ENCODE results near the gene VPS50. TPM values are rescaled to one million over a fixed set of nuclear protein-coding genes. Genes with fewer than 3 reads are reported as not detected.

VPS50 gene
- total and polyA plus RNA-seq, 2 experiments from 2014 or later, result 11.9 to 30.9 TPM

- H3K9ac ChIP-seq, result no peak overlapping the region
- no peaks in the 10 kb centered on the region for H3K9me2 ChIP-seq (ENCODE audit: insufficient read depth)
- TF ChIP-seq EZH2 (IDR thresholded peaks at IDR 0.05; ENCODE audit: insufficient read depth, poor library complexity, severe bottlenecking) (no peak), EZH2phosphoT487 (IDR thresholded peaks at IDR 0.05; ENCODE audit: insufficient read depth, low read depth) (no peak)
- 0 out of 2 replicates have a peak overlapping the region, but pooled peaks have one; percentile 11 for H2AFZ ChIP-seq
- no peaks in the 10 kb centered on the region for H3K79me2 ChIP-seq (ENCODE audit: insufficient read depth)
- H3F3A ChIP-seq (ENCODE audit: insufficient read depth), result no peaks in the 10 kb centered on the region
- H4K20me1 ChIP-seq (ENCODE audit: insufficient read depth), result no peaks in the 10 kb centered on the region
- H3K27ac ChIP-seq, result no peak overlapping the region
- H3K36me3 ChIP-seq (ENCODE audit: low read depth), result no peaks in the 10 kb centered on the region
- H3K9me3 ChIP-seq (ENCODE audit: low read depth), result no peaks in the 10 kb centered on the region
- 56 to 58% methylated on average over 5 of the region's 5 CpGs for WGBS, 2 experiments (ENCODE audit: low coverage in 1 of 2, low lambda C conversion rate in 2 of 2, missing lambda C conversion rate in 2 of 2)
- DNase-seq, result no peak
- H3K4me1 ChIP-seq (ENCODE audit: insufficient read depth), result no peaks in the 10 kb centered on the region
- no peak overlapping the region for H3K4me2 ChIP-seq (ENCODE audit: unreplicated experiment)
- in situ Hi-C loops (cut with MboI), result no loop called here
- peaks cover 53% of the 10 kb centered on the region for H3K27me3 ChIP-seq (replicated peaks; ENCODE audit: insufficient read depth)
- no peak overlapping the region for H3K4me3 ChIP-seq
These were observed 20.8 kb upstream of the VPS50 start for GRCh38 chr7:93211228-93211818.

- no peak for DNase-seq
- Histone ChIP-seq H3F3A (ENCODE audit: insufficient read depth) (no peaks in the 10 kb centered on the region), H3K4me1 (ENCODE audit: insufficient read depth) (no peaks in the 10 kb centered on the region), H3K36me3 (ENCODE audit: low read depth) (no peaks in the 10 kb centered on the region), H3K4me2 (ENCODE audit: unreplicated experiment) (no peak overlapping the region), H3K9ac (no peak overlapping the region), H3K9me3 (ENCODE audit: low read depth) (no peaks in the 10 kb centered on the region), H3K79me2 (ENCODE audit: insufficient read depth) (no peaks in the 10 kb centered on the region), H4K20me1 (ENCODE audit: insufficient read depth) (no peaks in the 10 kb centered on the region), H3K9me2 (ENCODE audit: insufficient read depth) (no peaks in the 10 kb centered on the region), H3K27me3 (replicated peaks; ENCODE audit: insufficient read depth) (peaks cover 54% of the 10 kb centered on the region), H3K4me3 (no peak overlapping the region), H3K27ac (no peak overlapping the region), H2AFZ (no peak overlapping the region)
- no peak for TF ChIP-seq EZH2phosphoT487 (IDR thresholded peaks at IDR 0.05; ENCODE audit: insufficient read depth, low read depth)
- 0 to 5% methylated on average over 1 of the region's 1 CpG for WGBS, 2 experiments (ENCODE audit: low coverage in 1 of 2, low lambda C conversion rate in 2 of 2, missing lambda C conversion rate in 2 of 2)
- in situ Hi-C loops (cut with MboI), result no loop called here
These were observed 19.3 kb upstream of the VPS50 start for GRCh38 chr7:93212881-93213280.

DNA sequence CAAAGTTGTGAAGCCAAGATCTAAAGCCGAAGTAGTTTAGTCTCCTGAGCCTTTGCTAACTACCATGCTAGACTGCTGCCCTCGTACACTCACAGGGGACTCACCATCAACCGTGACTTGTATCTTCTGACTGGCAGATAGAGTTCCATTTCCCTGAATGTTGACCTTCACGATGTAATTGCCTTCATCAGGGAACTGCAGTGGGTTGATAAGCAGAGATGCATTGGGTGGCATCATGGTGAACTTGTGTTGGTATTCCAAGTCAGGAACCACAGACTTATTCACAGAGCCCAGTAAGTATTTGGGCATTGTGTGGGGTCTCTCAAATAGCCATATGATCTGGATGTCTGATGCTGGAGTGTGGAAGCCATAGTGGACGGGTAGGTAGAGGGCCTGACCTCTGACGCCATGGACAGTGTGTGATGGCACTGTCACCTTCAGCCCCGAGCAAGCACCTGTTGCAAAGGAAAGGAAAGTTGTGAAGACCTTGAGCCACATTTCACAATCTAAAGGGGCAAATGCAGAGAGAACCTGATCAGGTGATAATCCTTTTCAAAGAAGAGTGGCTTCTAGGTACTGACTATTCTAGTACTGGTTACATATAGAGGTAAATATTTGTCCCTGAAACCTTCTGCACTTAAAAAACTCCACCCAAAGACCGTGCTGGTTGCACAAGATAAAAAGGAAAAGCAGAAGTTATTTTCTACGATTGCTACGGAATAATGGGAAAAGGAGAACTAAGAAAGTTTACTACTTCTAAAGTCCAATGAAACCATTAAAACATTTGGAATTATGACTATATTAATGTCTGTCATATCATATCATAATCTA, 13.0 kb upstream of the VPS50 start:
- in situ Hi-C loops (cut with MboI), result no loop called here
- H3K4me1 ChIP-seq (ENCODE audit: insufficient read depth), result no peaks in the 10 kb centered on the region
- TF ChIP-seq EZH2 (IDR thresholded peaks at IDR 0.05; ENCODE audit: insufficient read depth, poor library complexity, severe bottlenecking), result no peak
- no peak for TF ChIP-seq EZH2phosphoT487 (IDR thresholded peaks at IDR 0.05; ENCODE audit: insufficient read depth, low read depth)
- H3K79me2 ChIP-seq (ENCODE audit: insufficient read depth), result no peaks in the 10 kb centered on the region
- H3K27me3 ChIP-seq (replicated peaks; ENCODE audit: insufficient read depth), result peaks cover 39% of the 10 kb centered on the region
- no peaks in the 10 kb centered on the region for H3K9me2 ChIP-seq (ENCODE audit: insufficient read depth)
- no peak overlapping the region for H3K9ac ChIP-seq
- no peaks in the 10 kb centered on the region for H3K36me3 ChIP-seq (ENCODE audit: low read depth)
- DNase-seq, result no peak
- H3K4me3 ChIP-seq, result no peak overlapping the region
- H3K4me2 ChIP-seq (ENCODE audit: unreplicated experiment), result no peak overlapping the region
- 42 to 45% methylated on average over 10 of the region's 10 CpGs for WGBS, 2 experiments (ENCODE audit: low coverage in 1 of 2, low lambda C conversion rate in 2 of 2, missing lambda C conversion rate in 2 of 2)
- no peaks in the 10 kb centered on the region for H3F3A ChIP-seq (ENCODE audit: insufficient read depth)
- no peaks in the 10 kb centered on the region for H3K9me3 ChIP-seq (ENCODE audit: low read depth)
- no peaks in the 10 kb centered on the region for H4K20me1 ChIP-seq (ENCODE audit: insufficient read depth)
- no peak overlapping the region for H3K27ac ChIP-seq
- H2AFZ ChIP-seq, result no peak overlapping the region

GRCh38 chr7:93219868-93220267, 12.3 kb upstream of the VPS50 start:
- Histone ChIP-seq H3K4me3 (no peak overlapping the region), H3K27ac (no peak overlapping the region), H3K4me2 (ENCODE audit: unreplicated experiment) (no peak overlapping the region), H3K27me3 (replicated peaks; ENCODE audit: insufficient read depth) (peaks cover 37% of the 10 kb centered on the region), H2AFZ (no peak overlapping the region), H3F3A (ENCODE audit: insufficient read depth) (no peaks in the 10 kb centered on the region), H3K9me2 (ENCODE audit: insufficient read depth) (no peaks in the 10 kb centered on the region), H3K36me3 (ENCODE audit: low read depth) (no peaks in the 10 kb centered on the region), H3K9ac (no peak overlapping the region), H4K20me1 (ENCODE audit: insufficient read depth) (no peaks in the 10 kb centered on the region), H3K79me2 (ENCODE audit: insufficient read depth) (no peaks in the 10 kb centered on the region), H3K9me3 (ENCODE audit: low read depth) (no peaks in the 10 kb centered on the region), H3K4me1 (ENCODE audit: insufficient read depth) (no peaks in the 10 kb centered on the region)
- 59 to 78% methylated on average over 1 of the region's 1 CpG for WGBS, 2 experiments (ENCODE audit: low coverage in 1 of 2, low lambda C conversion rate in 2 of 2, missing lambda C conversion rate in 2 of 2)
- no peak for TF ChIP-seq EZH2phosphoT487 (IDR thresholded peaks at IDR 0.05; ENCODE audit: insufficient read depth, low read depth)
- no peak for TF ChIP-seq EZH2 (IDR thresholded peaks at IDR 0.05; ENCODE audit: insufficient read depth, poor library complexity, severe bottlenecking)
- in situ Hi-C loops (cut with MboI), result loop anchor here (10.0 kb wide), 1 partner anchor 125 kb away; no protein-coding TSS in a partner anchor
- no peak for DNase-seq

Data from GM23248 (cell line).